T-helper 2 cell treated with Interferon-gamma antibody and Interleukin-4, amounts not matched to agents 100 ng/mL and 5 ng/mL, for 36 hours (primary cell): ENCODE data around the gene GALNTL6. TPM values are rescaled to one million over a fixed set of nuclear protein-coding genes. Genes with fewer than 3 reads are reported as not detected.

Experiments used
- intact Hi-C: fragments of 100-400 bp; cut with micrococcal nuclease; formaldehyde crosslinking; loops from one replicate; pipeline ENCODE4 v1.15.1; 2023
- total RNA-seq: library from RNA; stranded (reverse); gene quantifications from 2 replicates; pipeline ENCODE4 v1.2.3, GENCODE V29; 2022

The GALNTL6 gene
- total RNA-seq: not detected in 2 replicates

DNA sequence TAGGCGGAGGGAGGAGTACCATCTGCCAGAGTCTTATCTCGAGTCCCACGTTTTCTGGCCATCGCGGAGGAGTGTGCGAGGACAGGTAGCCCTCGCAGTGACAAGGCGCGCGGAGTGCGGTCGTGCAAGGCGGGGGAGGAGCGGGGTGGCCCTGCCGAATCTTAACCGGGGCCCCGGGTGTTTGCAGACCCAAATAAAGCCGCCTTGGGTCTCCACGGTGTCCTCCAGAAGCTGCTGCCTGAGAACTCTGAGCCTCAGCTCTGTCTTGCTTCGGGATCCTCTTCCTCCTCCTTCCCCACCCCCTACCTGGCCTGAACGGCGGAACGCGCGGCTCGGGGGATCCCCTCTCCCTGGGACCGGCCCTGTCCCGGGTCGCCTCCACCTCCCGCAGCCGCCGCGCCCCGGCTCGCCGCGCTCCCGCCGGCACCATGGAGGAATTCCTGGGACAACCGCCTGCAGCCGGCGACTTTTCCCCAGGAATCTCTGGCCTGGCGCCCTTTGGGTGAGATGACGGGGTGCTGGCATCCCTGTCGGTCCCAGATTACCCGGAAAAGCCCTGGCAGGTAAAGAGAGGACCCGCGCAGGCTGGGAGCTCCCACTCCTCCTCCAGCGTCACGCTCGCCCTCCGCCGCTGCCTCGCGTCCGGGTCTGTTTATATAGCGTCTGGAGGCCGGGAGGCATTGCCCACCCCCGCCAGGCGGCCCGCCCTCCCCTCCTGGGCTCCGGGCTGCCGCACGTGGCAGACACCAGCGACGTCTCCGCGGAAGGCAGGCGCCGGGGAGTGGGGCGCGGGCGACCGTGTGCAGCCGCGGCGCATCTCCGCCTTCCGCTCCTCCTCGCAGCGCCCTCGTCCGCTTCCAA, at the start of gene GALNTL6:
Gene GALNTL6, plus strand, starts transcription at position 740 of the 861 bp plus-strand sequence.
- intact Hi-C loops: no loop called here

DNA sequence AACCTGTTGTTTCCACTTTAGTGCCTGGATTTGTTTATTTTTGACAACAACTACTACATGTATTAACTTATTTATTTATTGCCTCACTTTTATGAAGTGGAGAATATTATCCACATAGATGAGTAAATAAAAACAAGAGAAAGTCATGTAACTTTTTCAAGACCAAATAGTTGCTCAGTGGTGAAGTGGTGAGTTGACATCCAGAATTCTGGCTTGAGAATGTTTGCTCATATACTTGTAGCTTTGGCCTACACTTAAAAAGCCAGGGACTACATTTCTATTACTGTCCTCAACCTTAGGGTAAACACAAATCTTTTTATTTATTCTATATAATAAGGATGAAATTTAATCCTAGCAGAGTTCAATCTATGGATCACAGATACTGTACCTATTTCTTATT, 47.7 kb upstream of the GALNTL6 start:
- intact Hi-C loops: no loop called here

DNA sequence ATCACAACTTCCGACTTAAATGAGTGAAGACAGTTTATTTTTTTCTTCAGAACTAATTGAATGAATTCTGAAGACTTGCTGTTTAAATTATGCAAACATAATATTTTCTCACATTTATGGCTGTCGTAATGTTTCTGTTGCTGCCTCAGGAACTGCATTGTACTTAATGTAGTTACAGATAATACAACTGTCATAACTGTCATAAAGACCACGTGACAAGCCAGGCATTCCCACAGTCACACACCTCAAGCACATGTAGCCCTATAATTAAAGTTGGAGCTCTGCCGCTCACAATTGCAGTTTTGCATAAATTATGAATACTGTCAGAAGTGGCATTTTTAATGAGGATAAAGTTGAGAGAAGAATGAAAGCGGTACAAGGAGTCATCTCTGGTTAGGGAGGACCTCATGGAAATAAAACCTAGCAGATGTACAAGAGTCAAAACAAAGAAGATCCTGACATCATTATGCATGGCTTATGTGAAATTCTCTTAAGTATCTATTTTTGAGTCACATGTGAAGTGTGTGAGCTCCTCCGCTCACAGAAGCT, 38.5 kb upstream of the GALNTL6 start:
- intact Hi-C loops: no loop called here

DNA sequence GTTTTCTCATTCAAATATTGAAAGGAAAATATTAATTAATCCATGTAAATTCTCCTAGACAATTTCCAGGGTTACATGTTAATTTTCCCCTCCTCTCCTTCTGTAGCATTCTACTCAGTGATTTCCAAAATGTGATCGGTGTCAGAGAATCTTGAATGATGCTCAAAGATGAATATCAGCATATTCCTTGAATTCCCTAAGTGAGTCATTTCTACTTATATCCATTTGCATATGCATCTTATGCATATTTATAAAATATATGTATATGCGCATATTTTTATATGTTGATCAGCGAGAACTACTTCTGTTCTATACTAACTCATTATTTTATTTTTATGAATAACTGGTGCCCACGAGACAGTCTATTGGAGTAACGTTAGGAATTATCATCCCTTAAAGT, 33.9 kb upstream of the GALNTL6 start:
- intact Hi-C loops: no loop called here

DNA sequence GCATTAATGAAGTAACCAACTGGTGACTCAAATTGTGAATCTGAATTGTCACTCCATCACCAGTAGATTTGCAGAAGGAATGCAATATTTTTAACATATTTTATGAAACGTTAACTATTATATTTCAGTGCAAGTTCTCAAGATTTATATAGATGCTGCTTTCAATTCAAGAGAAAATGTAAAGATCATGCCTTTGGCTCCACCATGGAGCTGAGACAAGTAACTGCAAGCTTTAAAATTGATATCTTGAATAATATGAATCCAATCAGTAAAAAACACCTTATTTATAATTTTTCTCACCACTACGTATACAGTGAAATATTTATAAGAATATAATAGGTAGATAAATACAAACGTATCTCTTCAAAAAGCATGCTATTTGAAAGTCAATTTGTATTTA, 27.8 kb upstream of the GALNTL6 start:
- intact Hi-C loops: no loop called here

DNA sequence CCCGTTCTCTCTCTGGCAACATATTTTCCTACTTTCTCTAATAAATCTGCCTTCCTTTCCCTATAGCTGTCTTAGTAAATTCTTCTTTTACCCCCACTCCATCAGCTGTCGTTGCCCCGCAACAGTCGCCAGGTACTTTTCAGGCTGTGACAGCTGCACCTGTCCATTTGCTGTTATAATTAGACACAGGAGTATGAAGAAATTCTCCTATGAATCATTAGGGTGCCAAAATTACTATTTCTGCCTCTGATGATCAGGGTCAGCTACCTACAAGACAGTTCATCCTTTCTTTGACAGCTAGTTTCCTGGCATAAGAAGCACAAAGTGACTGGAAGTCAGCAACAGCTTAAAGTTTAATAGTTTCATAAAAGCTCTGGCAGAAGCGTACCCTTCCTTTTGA, 19.5 kb upstream of the GALNTL6 start:
- intact Hi-C loops: no loop called here

DNA sequence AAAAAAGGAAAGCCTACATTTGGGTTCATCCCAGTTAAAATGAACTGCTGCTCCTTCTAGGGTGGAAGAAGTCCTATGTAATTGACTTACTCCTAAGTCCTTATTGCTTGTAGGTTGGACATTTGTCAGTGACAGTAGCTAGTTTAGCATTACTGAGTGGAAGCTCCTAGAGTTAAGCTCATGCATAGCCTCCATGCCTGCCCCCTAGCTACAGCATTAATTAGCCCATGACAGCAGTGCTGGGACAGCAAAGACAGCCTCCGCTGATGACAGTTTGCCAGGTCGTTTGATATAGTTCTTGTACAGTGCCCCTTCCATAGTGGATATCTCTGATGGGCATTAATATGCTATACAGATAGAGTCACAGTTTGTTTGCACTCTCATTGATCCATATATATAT, 18.7 kb upstream of the GALNTL6 start:
- intact Hi-C loops: no loop called here

DNA sequence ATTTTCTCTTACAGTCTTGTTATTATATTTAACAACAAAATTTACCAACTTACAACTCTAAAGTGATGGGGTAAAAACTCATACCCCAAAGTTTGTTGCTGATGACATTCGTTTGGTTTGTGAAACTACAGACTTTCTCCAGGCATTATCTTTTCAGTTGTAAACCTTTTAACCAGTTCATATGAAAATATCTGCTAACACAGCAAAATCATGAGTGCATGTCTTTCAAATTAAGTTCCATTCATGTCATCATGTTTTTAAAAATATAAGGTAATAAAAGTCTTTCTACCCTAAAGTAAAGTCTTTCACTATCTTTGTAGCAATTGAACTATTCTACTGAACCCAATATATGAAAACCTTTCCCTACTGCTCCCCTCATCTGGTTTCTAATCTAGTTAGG, 3.4 kb upstream of the GALNTL6 start:
- intact Hi-C loops: no loop called here

DNA sequence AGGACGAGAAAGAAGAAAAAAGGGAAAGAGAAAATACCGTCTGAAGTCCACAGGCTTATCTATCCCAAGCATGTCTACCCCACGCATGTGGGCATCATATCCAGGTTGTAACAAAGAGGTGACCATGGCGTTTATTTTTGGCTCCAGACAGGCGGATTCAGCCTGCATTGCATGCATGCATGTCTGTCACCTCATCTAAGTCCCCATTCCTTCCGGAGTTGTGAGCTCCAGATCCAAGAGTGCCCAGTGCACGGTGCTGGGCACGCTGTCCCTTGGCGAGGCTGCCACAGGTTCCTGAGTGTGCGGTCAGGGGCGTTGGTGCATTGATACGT, 905 bp upstream of the GALNTL6 start:
- intact Hi-C loops: no loop called here

DNA sequence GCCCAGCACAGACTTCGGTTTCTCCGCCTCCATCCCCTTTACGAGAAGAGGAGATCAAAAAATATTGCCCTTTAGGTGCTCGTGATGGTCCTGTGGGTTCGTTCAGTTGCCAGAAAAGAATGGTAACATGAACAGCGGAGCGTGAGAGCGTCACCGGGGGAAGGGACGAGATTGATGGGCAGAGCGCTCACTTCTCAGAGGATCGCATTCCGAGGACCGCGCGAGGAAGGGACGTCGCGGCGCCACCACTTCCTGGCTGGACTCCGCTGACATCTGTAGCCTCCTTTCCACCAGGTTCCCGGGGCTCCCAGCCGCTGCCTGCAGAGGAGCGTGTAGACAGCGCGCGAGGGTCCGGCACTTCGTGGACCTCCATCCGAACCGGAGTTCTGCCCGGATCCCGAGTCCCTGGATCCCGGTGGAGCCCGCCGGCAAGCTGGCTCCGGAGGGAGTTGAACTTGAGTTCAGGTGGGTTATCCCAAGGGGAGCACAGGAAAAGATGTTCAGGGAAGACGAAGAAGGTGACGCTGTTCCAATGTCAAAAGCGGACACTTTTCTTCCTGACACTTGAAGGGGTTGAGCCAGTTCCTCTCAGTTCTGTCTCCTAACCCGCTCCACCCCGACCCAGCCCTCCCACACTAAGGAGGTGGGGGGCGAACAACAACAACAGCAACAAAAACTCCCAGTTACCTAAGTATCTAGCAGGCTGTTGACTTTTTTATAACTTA, 484 bp downstream of the GALNTL6 start:
- intact Hi-C loops: no loop called here

DNA sequence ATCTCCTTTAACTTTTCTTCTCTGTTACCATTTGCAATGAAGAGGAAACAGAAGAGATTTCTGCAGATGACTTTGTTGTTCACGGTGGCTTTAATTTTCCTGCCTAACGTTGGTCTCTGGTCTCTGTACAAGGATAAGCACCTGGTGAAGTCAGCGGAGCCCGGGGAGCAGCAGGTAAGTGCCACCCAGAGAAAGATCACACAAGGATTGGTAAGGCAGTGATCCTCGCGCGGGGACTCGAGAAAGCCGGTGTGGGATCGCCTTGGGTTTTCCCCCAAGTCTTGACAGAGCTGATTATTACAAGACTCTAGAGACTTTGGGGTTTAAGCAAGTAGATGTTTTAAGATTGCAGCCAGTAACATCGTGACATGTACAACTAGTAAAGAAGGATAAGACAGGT, 1.3 kb downstream of the GALNTL6 start:
- intact Hi-C loops: no loop called here

DNA sequence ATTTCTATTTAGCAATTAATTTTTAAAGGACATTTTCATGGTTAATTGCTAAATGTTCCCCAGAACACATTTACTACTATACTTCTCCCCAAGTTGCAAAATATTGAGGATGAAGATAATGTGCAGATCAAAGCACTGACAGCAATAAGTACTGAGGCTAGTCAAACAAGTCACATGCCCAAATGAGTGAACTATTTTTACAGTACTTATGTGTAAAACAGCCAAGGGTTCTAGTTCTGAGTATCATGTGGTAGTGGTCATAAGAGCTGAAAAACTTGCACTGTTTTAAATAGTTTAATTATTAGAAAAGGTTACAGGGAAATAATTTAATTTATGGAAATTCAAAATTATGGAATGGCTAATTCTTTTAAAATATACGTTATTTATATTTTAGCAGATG, 3.8 kb downstream of the GALNTL6 start:
- intact Hi-C loops: no loop called here

DNA sequence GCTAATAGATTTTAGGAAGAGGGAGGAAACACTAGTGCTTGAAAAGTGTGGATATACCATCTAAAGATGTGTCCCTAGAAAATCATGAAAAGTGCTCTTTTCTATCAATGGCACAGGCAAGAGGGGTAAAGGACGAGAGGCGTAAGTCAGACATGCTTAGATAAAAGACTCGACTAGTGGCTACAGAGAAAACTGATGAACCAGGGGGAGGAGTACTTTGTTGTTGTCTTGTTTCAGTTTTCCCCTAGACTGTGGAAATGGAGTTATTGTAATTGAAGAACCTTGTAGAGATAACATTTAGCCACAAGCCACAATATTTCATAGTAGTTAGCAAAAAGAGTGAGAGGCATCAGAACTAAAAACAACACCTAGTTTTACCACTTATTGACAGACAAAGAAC, 21.4 kb downstream of the GALNTL6 start:
- intact Hi-C loops: no loop called here

DNA sequence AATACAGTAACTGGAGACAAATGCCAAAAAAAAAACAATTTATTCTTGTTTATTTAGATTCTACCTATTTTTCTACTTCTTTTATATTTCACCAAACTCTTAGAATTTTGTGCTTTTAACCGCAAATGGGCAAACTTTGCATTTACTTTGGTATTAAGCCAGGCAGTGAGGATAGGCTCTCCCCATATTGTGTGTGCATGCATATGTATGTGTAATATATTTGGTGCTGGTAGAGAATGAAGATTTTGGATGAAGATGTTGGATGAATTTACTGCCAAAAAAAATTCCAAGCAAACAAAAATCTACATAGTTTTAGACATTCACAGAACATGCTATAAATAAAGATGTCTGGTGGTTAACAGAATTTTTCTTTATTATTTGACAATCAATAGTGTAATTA, 30.3 kb downstream of the GALNTL6 start:
- intact Hi-C loops: no loop called here

DNA sequence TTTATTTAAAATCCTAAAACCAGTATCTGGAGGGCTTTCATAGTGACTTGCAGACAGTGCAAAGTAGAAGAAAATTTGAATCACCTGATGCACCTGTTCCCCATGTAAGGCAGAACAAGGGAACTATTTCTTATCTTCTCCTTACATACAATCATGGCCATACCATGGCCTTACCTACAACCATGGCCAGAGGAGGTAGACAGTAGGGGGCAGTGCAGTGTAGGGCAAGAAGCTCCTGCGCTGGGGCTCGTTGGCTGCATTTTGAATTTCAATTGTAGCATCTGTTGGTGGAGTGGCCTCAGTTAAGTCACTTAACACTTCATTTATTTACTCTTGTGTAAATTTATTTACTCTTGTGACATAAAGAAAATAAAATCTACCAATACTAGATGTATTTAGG, 33.0 kb downstream of the GALNTL6 start:
- intact Hi-C loops: loop anchor here (5.0 kb wide), 1 partner anchor 986 kb away; no protein-coding TSS in a partner anchor

DNA sequence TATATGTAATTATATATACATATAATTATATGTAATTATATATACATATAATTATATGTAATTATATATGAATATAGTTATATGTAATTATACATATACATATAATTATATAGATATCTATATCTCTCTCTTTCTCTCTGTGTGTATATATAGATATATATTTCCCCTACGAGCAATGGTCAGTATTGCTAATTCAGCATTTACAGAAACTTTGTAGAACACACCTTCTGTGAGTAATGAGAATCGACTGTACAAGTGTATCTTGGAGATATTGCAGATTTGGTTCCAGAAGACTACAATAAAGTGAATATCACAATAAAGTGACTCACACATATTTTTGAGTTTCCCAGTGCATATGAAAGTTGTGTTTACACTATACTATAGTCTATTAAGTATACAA, 33.7 kb downstream of the GALNTL6 start:
- intact Hi-C loops: loop anchor here (5.0 kb wide), 1 partner anchor 985 kb away; no protein-coding TSS in a partner anchor

DNA sequence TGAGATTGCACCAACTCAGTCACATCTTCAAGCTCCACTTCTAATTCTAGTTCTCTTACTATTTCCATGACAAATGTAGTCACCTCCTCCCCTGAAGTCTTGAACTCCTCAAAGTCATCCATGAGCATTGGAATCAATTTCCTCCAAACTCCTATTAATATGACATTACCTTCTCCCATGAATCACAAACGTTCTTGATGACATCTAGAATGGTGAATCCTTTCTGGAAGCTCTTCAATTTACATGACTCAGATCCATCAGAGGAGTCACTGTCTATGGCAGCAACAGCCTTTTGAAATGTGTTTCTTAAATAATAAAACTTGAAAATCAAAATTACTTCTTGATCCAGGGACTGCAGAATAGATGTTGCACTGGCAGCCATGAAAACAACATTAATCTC, 34.5 kb downstream of the GALNTL6 start:
- intact Hi-C loops: loop anchor here (5.0 kb wide), 1 partner anchor 985 kb away; no protein-coding TSS in a partner anchor

DNA sequence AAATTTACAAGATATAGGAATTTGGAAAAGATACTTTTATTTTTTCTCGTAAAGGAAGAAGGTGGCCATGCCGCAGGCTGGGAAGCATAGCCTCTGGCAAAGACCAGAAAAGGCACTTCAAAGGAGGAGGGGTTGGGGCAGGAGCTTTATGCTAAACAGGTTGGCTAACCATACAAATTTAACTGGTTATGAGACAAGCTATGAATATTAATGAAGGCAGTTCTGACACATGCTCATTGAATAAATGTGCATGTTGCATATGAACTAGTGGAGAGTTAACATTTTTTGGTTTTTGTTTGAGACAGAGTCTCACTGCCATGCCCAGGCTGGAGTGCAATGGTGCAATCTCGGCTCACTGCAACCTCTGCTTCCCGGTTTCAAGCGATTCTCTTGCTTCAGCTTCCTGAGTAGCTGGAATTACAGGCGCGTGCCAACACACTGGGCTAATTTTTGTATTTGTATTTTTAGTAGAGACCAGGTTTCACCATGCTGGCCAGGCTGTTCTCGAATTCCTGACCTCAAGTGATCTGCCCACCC, 36.5 kb downstream of the GALNTL6 start:
- intact Hi-C loops: loop anchor here (5.0 kb wide), 1 partner anchor 983 kb away; no protein-coding TSS in a partner anchor

DNA sequence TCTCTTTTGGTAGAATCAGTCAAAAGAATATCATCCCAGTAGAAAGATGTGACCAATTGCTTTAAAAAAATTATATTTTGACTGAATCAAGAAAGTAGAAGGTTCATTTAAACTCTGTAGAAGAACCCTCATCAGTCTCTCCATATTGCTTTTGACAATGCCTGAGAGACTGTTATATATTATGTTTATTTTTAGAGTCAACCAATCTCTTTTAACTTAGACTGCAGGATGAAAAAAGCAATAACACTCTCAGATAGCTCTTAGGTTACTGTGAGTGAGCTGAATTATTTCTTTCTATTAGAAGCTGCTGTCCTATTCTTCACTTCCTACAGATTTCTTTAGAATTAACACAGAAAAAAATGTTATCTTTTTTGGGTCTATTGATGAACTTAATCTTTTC, 38.1 kb downstream of the GALNTL6 start:
- intact Hi-C loops: no loop called here

DNA sequence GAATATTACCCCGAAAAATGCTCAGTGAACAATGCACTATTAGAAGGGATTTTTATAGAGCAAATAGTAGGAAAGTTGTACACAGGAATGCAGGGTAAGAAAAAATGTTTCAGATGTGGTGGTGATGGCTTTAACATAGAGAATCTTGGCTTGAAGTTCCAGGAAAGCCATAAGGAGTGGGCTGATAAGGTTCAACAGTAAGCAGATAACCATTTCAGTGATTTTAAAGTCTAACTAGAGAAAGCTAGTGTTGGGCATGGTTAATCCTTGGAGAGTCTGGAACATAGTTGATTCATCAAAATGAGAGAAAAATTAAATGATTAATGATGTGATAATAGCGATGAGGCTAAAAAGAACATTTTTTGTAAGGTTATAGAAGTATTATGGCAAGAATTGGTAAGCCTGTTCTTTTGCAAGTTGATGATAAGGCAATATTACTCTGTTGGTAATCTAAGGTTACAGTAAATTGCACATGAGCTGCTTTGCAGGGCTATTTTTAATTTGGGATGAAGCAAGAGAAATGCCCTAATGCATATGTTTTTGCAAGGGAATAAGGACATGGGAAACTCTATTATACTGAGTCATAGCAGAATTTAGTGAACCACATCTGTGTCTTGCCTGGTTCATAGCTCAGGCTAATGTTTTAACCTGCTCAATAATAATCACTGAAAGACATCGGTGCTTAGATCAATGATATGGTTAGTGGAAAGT, 44.3 kb downstream of the GALNTL6 start:
- intact Hi-C loops: no loop called here

DNA sequence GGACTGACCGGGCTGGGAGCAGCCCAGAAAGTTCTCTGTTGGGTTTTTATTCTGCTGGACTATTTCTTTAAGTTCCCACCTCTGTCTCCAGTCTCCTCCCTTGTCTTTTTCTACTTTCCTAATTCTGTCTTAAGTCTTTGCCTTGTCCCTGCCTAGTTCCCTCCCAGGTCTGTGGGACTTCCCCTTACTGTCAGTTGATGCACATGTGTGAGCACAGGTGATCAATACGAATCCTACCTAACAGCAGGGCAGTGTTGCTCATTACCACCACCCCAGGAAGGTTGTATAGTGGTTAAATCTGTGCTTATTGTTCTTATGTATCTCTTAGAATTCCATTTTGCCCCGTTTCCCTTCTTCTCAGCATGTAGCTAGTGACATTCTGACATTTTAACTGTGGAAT, 62.1 kb downstream of the GALNTL6 start:
- intact Hi-C loops: no loop called here
